DMS153 treated with DMSO at 0.1 percent for 48 hours (cell line): ENCODE results near the gene B3GNT9.
A peak's percentile ranks its signal among the peaks of the same experiment; 100 is the strongest.

Experiments used
- DNase-seq: peaks from one replicate; lab custom pipeline; 2025; ENCODE audit not compliant: unreplicated experiment; lab: John Stamatoyannopoulos, UW

B3GNT9 gene

DNA sequence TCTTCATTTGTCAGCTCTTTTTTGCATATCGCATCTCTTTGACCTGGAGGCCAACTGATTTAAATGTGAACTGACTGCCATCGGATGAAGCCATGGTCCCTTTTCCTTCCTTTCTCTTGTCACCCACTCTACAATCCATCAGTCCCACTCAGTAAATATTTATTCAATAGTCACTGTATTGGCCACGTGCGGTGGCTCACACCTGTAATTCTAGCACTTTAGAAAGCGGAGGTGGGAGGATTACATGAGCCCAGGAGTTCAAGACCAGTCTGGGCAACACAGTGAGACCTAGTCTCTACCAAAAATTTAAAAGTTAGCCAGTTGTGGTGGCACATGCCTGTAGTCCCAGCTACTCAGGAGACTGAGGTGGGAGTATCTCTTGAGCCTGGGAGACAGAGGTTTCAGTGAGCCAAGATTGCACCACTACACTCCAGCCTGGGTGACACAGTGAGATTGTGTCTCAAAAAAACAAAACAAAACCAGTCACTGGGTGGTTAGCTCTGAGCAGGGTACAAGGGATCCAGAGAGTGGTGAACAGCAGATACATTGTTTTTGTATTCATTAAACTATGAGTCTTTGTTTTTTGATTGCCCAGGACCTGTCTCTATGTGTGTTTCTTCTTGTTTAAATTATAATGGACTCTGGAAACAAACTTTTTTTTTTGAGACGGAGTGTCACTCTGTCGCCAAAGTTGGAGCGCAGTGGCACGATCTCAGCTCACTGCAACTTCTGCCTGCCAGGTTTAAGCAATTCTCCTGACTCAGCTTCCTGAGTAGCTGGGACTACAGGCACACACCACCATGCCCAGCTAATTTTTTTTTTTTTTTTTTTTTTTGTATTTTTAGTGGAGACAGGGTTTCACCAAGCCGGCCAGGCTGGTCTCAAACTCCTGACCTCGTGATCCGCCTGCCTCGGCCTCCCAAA is 34.1 kb downstream of the B3GNT9 start:
- no peak for DNase-seq

DNA sequence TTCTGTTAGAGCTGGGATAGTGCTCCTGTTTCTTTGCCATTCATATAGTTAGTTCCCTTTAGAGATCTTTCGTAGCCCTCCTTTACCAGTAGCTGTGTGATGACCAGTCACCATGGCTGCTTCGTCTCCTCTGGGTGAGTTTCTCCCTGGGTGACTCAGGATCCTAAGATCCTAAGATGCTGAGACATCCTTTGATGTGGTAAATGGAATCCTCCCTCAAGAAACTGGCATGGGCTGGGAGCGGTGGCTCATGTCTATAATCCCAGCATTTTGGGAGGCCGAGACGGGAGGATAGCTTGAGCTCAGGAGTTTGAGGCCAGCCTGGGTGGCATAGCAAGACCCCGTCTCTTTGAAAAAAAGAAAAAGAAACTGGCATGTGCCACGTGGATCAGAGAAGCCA is 35.2 kb downstream of the B3GNT9 start:
- no peak for DNase-seq

DNA sequence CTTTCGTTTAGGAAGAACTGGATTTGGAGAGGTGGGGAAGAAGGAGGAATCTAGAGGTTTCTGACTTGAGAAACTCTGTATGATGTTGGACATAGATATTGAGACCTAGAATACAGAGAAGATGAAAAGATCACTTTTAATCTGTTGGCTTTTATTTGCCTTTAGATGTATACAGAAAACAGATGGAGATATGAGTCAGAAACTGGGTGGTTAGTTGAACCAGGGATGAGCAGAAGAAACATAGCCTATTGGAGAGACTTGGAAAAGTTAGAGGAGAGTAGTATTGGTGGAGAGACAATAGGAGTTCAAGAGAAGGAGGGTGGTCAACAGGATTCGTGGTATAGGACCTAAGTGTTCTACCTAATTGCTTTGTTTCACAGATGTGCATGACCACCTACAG is 36.0 kb downstream of the B3GNT9 start:
- DNase-seq: no peak

DNA sequence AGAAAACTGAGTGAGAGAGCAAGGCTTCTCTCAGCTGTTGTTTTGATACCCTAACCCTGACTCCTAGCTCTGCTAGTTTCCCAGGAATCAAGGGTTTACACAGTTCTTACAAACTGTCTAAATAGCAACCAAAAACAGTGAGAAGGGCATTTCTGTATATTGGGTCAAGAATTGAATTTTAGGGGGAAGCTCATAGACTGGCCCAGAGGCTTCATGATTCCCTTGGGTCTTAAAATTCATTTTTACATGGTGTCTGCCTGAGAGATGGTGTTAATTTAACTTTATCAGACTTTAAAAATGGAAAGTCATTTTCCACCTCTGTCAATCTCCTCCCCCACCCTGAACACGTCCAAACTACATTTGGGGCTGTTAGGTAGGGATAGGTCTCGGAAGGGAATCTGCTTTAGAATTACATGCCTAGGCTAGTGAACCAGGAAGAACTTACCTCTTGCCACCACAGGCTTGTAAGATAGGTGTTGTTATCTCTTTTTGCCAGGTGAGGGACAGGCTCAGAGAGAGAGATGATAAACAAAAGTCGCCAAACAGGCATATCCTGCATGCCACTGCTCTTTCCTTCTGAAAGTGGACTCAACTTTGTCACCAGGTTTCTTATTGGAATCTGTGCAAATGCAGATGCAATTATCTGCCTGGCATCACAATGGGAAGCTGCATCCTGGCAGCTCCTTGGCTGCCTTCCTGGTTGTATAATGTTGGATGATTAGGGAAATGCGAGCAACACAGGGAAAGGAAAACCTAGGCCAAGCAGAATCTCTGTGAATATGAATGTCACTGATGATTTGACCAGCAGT is 38.0 kb downstream of the B3GNT9 start:
- DNase-seq: no peak

DNA sequence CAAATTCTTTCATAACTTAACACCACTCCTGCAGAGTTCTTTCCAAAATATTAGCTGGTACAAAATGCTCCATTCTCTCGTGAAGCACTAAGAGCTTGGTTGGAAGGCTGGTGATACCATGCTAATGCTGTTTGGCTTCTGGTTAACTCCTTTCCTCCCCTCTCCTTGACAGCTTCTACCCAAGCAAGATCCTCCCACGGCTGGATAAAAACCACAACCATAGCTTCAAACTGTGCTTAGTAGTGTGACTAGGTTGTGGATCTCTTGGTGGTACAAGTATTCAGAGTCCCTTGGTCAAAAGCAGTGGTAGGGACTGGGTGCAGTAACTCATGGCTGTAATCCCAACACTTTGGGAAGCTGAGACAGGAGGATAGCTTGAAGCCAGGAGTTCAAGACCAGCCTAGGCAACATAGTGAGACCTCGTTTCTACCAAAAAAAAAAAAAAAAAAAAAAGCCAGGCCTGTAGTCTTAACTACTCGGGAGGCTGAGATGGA is 38.8 kb downstream of the B3GNT9 start:
- DNase-seq: no peak

DNA sequence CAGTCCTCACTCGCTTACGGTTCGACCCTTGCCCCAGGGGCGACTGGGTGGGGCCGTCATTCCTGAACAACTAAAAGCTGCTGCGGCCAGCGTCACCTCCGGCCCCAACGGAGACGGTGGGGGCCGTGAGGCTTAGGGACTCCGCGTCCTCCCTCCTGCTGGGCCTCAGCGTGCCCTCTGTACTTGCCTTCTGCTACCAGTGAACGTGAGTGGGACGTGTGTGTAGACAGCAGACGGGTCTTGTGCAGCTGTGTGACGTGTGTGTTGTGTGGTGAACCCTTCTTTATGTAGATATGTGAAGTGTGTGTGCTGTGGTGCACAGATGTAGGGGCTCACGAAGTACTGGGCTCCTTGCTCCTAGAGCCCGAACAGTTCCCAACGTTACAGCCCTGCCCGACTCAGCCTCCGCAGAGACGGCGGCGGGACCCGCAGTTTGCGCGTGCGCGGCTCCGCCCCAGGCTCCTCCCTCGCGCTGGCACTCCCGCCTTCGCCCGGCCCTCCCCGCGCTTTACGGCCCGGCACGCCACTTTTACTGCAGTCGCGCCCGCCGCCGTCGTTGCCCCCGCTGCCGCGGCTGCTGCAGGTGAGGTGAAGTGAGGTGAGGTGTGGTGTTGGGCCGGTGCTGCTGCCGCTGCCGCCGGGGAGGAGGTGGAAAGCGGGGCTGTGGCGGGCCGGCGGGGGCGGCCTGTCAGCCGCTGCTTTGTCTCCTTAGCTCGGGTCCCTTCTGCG is 41.2 kb downstream of the B3GNT9 start, which contains the start of gene PHAF1:
PHAF1 (plus strand) TSS at position 535 of the 729 bp plus-strand sequence. CDS start 235 bp downstream, outside the sequence.
- peak; percentile 86 for DNase-seq

DNA sequence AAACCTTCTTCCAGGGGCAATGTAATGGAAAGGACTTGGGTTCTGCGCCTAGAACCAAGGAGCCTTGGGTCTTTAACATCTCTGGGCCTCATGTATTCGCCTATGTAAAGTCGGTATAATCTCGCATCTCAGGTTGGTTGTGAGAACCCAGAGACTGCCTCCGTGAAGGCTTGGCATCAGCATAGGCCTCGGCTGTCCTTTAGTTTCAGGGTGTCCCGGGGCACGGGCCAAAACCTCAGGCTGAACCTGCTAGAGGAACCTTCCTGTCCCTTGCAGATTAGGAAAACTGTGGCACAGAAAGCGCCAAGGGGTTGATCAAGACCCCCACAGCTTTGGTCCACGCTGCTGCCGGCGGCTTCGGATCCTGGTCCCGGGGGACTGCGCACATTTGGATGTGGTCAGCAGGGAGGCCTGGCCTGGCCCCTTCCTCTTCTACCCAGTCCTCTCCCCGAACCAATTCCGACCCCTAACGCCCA is 41.8 kb downstream of the B3GNT9 start:
- DNase-seq: no peak

DNA sequence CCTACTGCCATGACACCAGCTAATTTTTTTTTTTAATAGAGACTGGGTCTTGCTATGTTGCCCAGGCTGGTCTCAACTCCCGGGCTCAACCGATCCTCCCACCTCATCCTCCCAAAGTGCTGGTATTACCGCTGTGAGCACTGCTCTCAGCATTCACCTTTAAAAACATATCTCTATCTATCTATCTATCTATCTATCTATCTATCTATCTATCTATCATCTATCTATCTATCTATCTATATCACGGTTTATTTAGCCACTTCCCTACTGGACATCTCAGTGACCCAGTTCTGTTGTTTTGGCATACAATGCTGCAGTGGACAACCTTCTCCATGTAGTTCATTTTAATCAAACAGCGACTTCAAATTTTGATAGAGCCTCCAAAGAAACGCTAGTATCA is 42.3 kb downstream of the B3GNT9 start:
- no peak for DNase-seq

DNA sequence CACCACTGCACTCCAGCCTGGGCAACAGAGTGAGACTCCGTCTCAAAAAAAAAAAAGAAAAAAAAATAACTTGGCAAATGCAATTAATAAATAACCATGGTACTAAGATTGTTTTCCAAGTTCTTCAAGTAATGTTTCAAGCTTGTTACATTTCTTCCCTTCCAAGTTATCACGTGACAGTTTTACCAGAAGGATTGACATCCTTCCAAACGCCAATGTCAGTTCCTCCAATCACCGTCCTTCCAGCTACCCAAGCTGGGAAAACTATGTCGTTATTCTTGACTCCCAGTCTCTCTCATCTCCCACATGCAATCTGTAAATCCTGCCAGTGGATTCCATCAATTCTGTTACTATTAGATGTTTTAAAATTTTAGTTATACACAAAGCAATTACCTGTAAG is 44.9 kb downstream of the B3GNT9 start:
- no peak for DNase-seq

DNA sequence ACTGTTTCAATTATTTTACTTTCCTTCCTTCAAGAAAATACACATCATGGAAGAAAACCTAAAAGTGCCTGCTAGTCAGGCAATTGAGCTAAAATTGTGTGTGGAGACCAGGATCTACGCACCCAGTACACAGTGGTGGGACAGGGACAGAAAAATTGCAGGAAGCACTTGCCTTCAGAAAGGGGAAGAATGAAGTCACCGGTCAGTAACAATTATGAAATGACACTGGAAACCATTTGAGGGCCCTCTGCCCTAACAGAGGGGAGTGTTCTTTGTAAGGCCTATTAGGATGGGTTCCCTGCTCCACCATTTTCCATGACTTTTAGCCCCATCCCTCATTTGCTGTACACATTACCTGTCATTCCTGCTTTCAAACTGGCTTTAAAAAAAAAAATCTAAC is 45.6 kb downstream of the B3GNT9 start:
- no peak for DNase-seq

DNA sequence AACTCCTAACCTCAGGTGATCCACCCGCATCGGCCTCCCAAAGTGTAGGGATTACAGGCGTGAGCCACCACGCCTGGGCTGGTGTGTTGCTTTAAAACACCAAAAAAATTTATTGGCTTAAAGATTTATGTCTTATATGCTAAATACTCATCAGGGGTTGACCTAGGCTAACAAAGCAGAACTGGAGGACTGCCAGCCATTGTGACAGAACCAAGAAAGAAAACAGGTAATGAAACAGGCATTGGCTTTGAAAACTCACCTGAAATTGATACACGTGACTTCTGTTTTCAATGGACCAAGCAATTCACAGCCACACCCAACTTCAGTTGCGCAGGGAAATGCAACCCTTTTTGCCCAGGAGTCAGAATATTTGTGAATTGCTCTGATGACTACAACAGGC is 46.0 kb downstream of the B3GNT9 start:
- peak; percentile 13 for DNase-seq

DNA sequence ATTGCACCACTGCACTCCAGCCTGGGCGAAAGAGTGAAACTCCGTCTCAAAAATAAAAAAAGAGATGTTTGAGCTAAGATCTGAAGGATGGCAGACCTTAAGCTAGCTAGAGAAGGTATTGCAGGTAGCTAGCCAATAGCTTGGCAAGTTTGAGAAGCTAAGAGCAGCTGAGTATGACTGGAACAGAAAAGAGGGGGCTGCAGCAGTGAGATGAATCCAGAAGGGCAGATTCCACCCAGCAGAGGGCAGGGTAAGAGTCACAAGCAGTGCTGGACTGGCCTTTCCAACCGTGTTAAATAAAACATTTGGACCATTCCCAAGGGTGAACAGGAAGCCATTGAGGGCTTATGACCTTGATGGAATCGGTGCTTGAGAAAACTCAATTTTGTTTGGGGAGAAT is 46.7 kb downstream of the B3GNT9 start:
- DNase-seq: no peak

DNA sequence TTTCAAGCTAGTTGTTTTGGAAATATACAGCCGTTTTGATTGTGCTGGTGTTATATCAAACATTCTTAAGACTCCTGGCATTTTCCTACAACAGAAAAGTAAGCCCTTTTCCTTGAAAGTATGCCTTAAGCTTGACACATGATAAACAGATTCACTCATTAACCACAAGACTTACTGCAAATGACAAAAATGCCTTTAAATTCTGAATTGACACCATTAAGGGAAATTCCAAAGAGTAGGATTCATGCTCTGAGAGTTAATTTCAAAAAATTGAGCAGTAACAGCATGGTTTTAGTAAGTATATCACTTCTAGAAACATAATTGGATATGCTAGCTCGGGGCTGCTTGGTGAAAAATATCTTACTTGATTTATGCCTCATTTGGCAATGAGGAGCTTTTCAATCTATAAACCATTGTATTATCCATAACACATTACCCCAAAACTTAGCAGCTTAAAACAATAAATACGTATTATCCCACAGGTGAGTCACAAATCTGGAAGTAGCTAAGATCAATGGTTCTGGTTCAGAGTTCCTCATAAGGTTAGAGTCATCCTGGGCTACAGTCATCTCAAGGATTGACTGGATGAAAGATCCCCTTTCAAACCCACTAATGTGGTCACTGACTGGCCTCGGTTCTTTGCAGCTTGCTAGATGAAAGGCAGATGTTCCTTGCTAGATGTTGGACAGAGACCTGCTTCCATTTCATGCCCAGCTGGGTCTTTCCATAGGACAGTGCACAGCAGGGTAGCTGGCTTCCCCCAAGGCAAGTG is 49.3 kb downstream of the B3GNT9 start:
- DNase-seq: no peak

DNA sequence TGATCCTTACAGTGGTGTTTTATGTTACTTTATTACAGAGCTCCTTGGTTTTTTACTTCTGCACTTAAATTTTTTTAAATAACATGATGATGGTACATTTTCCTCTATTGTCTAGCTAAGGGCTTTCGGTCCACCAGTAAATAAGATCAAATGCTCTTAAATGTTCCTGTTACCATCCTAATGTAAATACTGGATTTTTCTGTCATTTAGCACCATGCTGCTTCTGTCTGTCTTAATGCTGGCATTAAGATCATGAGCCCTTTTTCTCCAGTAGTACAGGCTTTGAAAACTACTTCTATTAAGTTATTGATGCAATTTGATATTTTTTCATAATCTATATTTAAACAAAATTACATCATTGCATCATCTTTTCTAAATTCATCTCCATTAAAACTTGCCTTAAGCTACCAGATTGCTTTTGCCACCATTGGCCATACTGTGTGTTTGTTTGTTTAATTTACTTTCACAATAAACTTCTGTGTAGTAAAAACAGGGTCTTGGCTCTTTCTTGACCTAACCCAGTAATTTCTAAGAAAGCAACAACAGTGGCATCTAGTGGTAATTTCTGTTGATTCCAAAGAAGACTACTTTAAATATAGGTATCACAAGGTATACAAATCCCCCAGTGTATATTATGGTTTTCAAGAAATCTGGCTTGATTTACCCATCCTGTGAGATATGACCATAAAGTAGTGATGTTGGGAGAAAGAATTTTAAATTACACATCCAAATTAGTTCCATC is 50.1 kb downstream of the B3GNT9 start:
- DNase-seq: no peak

DNA sequence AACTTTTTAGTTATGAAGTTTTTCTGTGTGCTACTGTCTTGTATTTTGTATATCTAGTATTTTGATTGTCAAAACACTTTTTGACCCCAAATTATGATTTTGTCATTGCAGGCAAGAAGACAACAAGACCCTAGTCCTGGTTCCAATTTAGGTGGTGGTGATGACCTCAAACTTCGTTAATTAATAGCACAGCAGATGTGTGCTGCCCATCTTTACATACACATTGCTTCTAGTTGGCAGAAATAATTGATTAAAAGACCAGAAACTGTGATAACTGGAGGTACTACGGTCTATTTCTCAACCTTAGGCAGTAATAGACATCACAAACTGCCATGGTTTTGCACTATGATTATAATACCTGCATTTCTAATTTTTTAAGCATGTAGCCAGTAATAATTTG is 52.2 kb downstream of the B3GNT9 start:
- no peak for DNase-seq
